ENCODE data around the gene COL5A2.

DNA sequence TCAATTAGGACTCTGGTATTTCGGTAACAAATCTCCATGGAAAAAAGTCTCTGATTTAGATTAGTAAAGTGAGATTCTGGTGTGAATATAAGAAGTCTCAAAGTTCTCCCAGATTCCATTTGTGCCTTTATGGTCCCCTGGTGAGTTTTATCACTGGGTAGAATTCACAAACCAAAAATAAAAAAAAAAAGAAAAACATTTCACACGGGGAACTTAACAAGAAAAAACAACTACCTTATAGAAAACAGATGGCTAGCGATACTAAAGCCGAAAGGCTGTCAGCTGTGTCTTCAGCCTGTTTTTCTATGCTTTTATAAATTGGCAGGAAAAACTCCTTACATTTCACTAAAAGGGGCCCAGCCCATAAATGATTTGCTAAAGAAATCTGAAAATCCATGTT lies 50.6 kb downstream of the COL5A2 start:
- TF ChIP-seq, protein P1, sequence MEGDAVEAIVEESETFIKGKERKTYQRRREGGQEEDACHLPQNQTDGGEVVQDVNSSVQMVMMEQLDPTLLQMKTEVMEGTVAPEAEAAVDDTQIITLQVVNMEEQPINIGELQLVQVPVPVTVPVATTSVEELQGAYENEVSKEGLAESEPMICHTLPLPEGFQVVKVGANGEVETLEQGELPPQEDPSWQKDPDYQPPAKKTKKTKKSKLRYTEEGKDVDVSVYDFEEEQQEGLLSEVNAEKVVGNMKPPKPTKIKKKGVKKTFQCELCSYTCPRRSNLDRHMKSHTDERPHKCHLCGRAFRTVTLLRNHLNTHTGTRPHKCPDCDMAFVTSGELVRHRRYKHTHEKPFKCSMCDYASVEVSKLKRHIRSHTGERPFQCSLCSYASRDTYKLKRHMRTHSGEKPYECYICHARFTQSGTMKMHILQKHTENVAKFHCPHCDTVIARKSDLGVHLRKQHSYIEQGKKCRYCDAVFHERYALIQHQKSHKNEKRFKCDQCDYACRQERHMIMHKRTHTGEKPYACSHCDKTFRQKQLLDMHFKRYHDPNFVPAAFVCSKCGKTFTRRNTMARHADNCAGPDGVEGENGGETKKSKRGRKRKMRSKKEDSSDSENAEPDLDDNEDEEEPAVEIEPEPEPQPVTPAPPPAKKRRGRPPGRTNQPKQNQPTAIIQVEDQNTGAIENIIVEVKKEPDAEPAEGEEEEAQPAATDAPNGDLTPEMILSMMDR (IDR thresholded peaks at IDR 0.05), result no peak
- no peak for TF ChIP-seq POLR2AphosphoS5 (IDR thresholded peaks at IDR 0.05)

Measured in stomach (tissue), 4 donors.